GM06990 (cell line): ENCODE measurements around the gene BRCA2.

ENCODE experiments used
- DNase-seq: peaks from one replicate; pipeline ENCODE4 v3.0.0-alpha.2; 2011; ENCODE audit not compliant: insufficient read length; ENCODE audit errors: extremely low read depth
- H3K27me3 ChIP-seq: replicated peaks from 2 replicates; pipeline ENCODE4 v1.6.0; 2011; ENCODE audit warnings: low read length; ENCODE audit not compliant: control insufficient read depth, insufficient read depth
- H3K36me3 ChIP-seq: 2 replicates; pipeline ENCODE4 v1.5.1; 2011; ENCODE audit warnings: low read length; ENCODE audit not compliant: control insufficient read depth, insufficient read depth
- H3K4me3 ChIP-seq: replicated peaks from 2 replicates; pipeline ENCODE4 v1.5.1; 2011; ENCODE audit warnings: low read depth, mild to moderate bottlenecking, control low read depth, low read length
- TF ChIP-seq, protein P1 (sequence below): IDR thresholded peaks from 2 replicates; pipeline ENCODE4 v1.5.1; 2011; ENCODE audit warnings: low read length, control low read depth, mild to moderate bottlenecking, inconsistent platforms; ENCODE audit not compliant: insufficient read depth, poor library complexity, severe bottlenecking

The BRCA2 gene

DNA sequence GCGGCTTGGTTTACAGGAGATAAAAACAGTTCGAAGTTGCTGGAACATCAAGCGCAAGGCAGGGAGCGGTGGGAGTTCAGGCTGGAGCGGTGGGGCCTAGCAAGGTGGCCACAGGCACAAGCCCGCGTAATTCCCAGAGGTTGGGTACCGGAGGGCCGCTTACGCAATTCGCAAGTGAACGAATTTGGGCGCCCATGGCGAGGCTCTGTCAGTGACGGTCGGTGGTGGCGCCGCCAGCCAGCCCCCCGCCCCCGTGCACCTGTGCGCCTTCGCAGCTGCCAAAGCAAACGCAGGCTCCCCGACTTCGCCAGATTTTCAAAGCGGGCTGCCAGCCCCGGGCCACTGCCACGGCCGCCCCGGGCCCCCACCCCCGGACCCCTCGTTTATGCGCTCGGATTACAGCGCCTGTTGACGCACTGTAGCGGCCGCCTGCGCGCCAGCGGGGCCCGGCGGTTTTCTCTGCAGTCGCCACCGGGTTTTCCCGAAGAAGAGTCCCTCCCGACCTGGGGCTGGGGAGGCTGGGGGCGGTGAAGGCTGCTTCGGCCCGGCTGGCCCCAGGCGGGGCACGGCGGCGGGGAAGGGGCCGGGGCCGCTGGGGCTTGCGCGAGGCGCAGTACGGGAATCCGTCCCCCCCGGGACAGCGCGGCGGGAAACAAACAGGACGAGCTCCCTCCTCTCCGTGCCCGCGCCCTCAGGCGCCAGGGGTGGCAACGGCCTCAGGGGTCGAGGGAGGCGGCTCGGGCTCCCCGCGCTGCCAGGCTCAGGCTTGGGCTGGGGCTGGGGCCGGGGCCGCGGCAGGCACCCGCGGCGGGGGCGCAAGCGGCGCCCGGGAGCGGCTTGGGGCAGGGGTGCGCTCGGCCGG is 111.9 kb downstream of the BRCA2 start:
- no peaks in the 10 kb centered on the region for H3K27me3 ChIP-seq
- TF ChIP-seq, protein P1, sequence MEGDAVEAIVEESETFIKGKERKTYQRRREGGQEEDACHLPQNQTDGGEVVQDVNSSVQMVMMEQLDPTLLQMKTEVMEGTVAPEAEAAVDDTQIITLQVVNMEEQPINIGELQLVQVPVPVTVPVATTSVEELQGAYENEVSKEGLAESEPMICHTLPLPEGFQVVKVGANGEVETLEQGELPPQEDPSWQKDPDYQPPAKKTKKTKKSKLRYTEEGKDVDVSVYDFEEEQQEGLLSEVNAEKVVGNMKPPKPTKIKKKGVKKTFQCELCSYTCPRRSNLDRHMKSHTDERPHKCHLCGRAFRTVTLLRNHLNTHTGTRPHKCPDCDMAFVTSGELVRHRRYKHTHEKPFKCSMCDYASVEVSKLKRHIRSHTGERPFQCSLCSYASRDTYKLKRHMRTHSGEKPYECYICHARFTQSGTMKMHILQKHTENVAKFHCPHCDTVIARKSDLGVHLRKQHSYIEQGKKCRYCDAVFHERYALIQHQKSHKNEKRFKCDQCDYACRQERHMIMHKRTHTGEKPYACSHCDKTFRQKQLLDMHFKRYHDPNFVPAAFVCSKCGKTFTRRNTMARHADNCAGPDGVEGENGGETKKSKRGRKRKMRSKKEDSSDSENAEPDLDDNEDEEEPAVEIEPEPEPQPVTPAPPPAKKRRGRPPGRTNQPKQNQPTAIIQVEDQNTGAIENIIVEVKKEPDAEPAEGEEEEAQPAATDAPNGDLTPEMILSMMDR: peak; percentile 2
- peak overlapping the region; percentile 82 for H3K4me3 ChIP-seq
- peaks cover 4% of the 10 kb centered on the region for H3K36me3 ChIP-seq
- DNase-seq: peak; percentile 79

DNA sequence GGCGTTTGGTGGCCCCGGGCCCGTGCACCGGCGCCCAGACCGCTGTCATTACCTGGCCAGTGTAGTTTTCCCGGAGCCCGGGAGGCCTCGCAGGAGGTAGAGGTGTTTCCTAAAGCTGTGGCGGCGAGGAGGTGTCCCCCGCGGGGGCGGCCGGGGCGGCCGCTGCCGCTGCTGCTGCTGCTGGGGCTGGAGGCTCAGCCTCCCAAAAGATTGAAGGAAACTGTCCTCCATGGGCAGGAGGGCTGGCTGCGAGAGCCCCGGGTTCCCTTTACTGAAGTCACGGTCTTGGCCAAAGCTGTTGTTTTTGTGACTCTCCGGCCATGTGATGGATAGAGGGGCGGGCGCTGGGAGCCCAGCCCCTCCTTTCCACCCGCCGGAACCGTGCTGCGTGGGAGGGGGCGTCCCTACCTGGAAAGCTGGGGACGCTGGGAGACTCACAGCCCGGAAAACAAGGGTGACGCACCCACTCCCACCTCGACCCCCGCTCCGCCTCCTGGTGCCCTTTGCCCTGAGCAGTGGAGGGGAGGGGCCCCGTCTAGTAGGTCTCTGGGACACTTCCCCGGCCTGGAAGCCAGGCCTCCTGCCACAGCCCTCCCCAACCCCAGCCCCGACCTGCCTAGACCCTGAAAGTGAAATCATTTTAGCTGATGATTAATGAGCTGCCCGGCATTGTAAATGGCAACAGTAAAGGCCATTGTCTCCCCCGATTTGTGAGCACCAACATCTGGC is 112.7 kb downstream of the BRCA2 start, which contains the start of gene N4BP2L1:
Gene N4BP2L1, minus strand, starts transcription at position 279 of the 729 bp plus-strand sequence. Its CDS starts 48 bp downstream, at position 231.
- peak within 1 kb of the TSS; percentile 82 for H3K4me3 ChIP-seq
- peak; percentile 87 for DNase-seq
- TF ChIP-seq, protein P1: no peak
- peaks cover 4% of the 10 kb centered on the region for H3K36me3 ChIP-seq
- no peaks in the 10 kb centered on the region for H3K27me3 ChIP-seq

DNA sequence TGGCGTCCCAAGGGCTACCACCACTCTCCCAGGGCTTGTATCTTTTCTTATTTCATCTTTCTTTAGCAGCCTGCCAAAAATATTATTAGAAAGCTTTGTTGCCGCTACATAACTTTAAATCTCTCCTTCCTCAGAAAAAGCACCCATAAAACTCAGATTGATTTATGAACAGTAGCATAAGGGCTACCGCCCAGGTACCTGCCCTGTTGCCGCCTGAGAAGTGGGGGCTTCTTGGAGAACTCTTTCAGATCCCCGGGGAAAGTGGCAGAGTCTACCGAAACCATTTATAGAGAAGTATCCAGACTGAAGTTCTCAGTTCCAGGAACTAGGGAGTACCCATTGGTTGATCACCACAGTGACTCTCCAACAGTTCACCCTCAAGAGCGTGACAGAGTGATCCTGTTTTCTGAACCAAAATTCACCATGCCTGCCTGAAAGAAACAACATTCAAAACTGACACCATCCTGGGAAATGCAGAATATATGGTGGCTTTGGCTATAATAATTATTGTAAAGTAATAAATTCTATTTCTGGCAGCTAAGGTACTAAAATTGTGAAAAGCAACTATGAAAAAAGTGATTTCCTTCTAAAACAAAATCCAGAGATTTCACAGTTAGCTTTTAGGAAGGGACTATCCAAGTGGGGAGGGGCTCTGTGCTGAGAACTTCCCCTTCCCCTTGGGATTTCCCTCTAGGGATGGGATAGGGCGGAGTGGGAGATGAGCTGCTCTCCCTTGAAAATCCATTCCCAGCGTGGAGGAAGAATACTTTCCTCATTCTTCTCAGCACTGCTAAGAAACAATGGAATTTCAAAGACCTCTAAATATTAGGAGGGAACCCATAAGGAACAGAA is 113.5 kb downstream of the BRCA2 start:
- no peak for DNase-seq
- Histone ChIP-seq H3K36me3 (peaks cover 4% of the 10 kb centered on the region; the same call in 1 of the 2 replicates), H3K27me3 (no peaks in the 10 kb centered on the region), H3K4me3 (peak overlapping the region; percentile 82)
- TF ChIP-seq, protein P1: no peak

DNA sequence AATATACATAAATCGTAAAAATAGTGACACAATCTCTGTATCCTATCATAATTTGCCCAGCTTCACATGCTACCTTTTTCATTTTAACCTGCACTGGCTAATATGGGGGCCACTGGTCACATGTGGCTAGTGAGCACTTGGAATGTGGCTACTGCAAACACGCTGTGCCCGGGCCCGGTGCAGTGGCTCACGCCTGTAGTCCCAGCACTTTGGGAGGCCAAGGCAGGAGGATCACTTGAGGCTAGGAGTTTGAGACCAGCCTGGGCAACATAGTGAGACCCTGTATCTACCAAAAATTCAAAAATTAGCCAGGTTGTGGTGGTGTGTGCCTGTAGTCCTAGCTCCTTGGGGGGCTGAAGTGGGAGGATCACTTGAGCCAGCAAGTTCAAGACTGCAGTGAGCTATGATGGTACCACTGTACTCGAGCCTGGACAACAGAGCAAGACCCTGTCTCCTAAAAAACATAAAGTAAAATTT is 114.2 kb downstream of the BRCA2 start:
- Histone ChIP-seq H3K27me3 (no peaks in the 10 kb centered on the region), H3K4me3 (no peak overlapping the region; the same call in 1 of the 2 replicates), H3K36me3 (no peaks in the 10 kb centered on the region)
- TF ChIP-seq, protein P1: no peak
- DNase-seq: no peak

DNA sequence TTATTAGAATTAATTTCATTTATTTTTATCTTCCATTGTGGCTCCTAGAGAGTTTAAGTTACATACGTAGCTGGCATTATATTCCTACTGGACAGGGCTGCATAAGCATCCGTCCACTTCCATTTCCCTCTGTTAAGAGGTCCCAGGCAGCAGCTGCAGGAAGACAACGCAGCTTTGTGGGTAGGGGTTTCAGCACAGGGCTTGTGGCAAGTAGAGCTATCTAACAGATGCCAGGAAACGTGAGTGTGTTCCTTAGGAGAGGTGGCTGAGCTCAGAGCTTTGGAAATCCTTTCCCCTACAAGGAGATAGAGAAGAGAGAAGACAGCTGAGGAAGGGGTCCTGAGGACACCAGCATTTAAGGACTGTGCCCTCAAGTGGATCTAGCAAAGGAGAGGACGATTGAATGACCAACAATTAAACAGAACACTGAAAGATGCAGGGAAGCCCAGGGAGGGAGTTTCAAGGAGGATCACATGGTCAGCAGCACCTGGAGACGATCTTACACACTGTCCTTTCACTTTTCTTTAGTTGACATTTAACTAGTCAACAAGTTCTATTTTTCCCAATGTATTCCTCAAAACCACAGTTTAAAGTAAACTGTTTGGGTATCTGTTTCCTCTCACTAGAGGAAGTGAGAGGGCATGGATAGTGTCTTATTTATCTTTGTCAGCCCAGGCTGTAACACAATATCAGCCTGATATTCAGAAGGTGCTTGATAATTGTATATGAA is 114.9 kb downstream of the BRCA2 start:
- TF ChIP-seq, protein P1: no peak
- DNase-seq: no peak
- no peak overlapping the region for H3K4me3 ChIP-seq
- no peaks in the 10 kb centered on the region for H3K27me3 ChIP-seq
- no peaks in the 10 kb centered on the region for H3K36me3 ChIP-seq
